ENCODE results near the gene L1TD1.

Gene L1TD1

GRCh38 chr1:62247391-62248168 is 52.9 kb downstream of the L1TD1 start:
- Histone ChIP-seq H3K79me2 (ENCODE audit: control insufficient read depth, low read length) (no peaks in the 10 kb centered on the region), H3K4me3 (ENCODE audit: low read length) (no peak overlapping the region), H3K4me1 (ENCODE audit: control insufficient read depth, low read length) (no peaks in the 10 kb centered on the region), H3K27ac (ENCODE audit: low read depth, low read length) (no peak overlapping the region), H3K4me2 (ENCODE audit: low read length) (no peak overlapping the region), H3K9me3 (ENCODE audit: control insufficient read depth, insufficient read depth, low read length) (no peaks in the 10 kb centered on the region), H3K9me2 (replicated peaks; ENCODE audit: control insufficient read depth, low read length) (no peaks in the 10 kb centered on the region), H3K36me3 (ENCODE audit: control insufficient read depth, low read length) (no peaks in the 10 kb centered on the region), H4K20me1 (ENCODE audit: control insufficient read depth, insufficient read depth, low read depth, low read length) (no peaks in the 10 kb centered on the region), H3F3A (ENCODE audit: control insufficient read depth, insufficient read depth) (no peaks in the 10 kb centered on the region), H3K27me3 (ENCODE audit: control insufficient read depth, low read length) (no peaks in the 10 kb centered on the region)
- TF ChIP-seq CTCF (IDR thresholded peaks at IDR 0.05; ENCODE audit: low read depth, low read length, poor library complexity, severe bottlenecking) = no peak
- no peak for TF ChIP-seq EZH2phosphoT487 (IDR thresholded peaks at IDR 0.05; ENCODE audit: borderline replicate concordance, low read length)

- Histone ChIP-seq H3K79me2 (ENCODE audit: control insufficient read depth, low read length) (no peaks in the 10 kb centered on the region), H3K36me3 (ENCODE audit: control insufficient read depth, low read length) (no peaks in the 10 kb centered on the region), H3F3A (ENCODE audit: control insufficient read depth, insufficient read depth) (no peaks in the 10 kb centered on the region), H3K27me3 (ENCODE audit: control insufficient read depth, low read length) (no peaks in the 10 kb centered on the region), H4K20me1 (ENCODE audit: control insufficient read depth, insufficient read depth, low read depth, low read length) (no peaks in the 10 kb centered on the region), H3K4me1 (ENCODE audit: control insufficient read depth, low read length) (no peaks in the 10 kb centered on the region), H3K9me2 (replicated peaks; ENCODE audit: control insufficient read depth, low read length) (no peaks in the 10 kb centered on the region), H3K4me3 (ENCODE audit: low read length) (no peak overlapping the region), H3K27ac (ENCODE audit: low read depth, low read length) (no peak overlapping the region), H3K9me3 (ENCODE audit: control insufficient read depth, insufficient read depth, low read length) (no peaks in the 10 kb centered on the region), H3K4me2 (ENCODE audit: low read length) (no peak overlapping the region)
- TF ChIP-seq EZH2phosphoT487 (IDR thresholded peaks at IDR 0.05; ENCODE audit: borderline replicate concordance, low read length) = no peak
- no peak for TF ChIP-seq CTCF (IDR thresholded peaks at IDR 0.05; ENCODE audit: low read depth, low read length, poor library complexity, severe bottlenecking)
Measured at GRCh38 chr1:62250126-62250726, 55.6 kb downstream of the L1TD1 start.

- Histone ChIP-seq H3K9me3 (ENCODE audit: control insufficient read depth, insufficient read depth, low read length) (no peaks in the 10 kb centered on the region), H3K27ac (ENCODE audit: low read depth, low read length) (no peak overlapping the region), H4K20me1 (ENCODE audit: control insufficient read depth, insufficient read depth, low read depth, low read length) (no peaks in the 10 kb centered on the region), H3K4me3 (ENCODE audit: low read length) (no peak overlapping the region), H3K4me2 (ENCODE audit: low read length) (no peak overlapping the region), H3K36me3 (ENCODE audit: control insufficient read depth, low read length) (no peaks in the 10 kb centered on the region), H3K9me2 (replicated peaks; ENCODE audit: control insufficient read depth, low read length) (no peaks in the 10 kb centered on the region), H3K79me2 (ENCODE audit: control insufficient read depth, low read length) (no peaks in the 10 kb centered on the region), H3F3A (ENCODE audit: control insufficient read depth, insufficient read depth) (no peaks in the 10 kb centered on the region), H3K4me1 (ENCODE audit: control insufficient read depth, low read length) (no peaks in the 10 kb centered on the region), H3K27me3 (ENCODE audit: control insufficient read depth, low read length) (no peaks in the 10 kb centered on the region)
- TF ChIP-seq CTCF (IDR thresholded peaks at IDR 0.05; ENCODE audit: low read depth, low read length, poor library complexity, severe bottlenecking) = no peak
- no peak for TF ChIP-seq EZH2phosphoT487 (IDR thresholded peaks at IDR 0.05; ENCODE audit: borderline replicate concordance, low read length)
Measured at GRCh38 chr1:62259551-62259950, 64.9 kb downstream of the L1TD1 start.

Measured in DOHH2 (cell line).